GM19035 (cell line): ENCODE data around the gene NAALADL2.
"Not testable (repeated sequence)": the region's sequence is repeated elsewhere in the genome, so short reads cannot be mapped to it uniquely, and the experiment has no call there.

Experiments used
- ATAC-seq: cut with Tn5 transposase; IDR thresholded peaks from one replicate; pipeline ENCODE4 v1.9.1; 2021; ENCODE audit not compliant: unreplicated experiment

NAALADL2 gene

GRCh38 chr3:175248832-175249231, 389.7 kb downstream of the NAALADL2 start:
- ATAC-seq: no peak

DNA sequence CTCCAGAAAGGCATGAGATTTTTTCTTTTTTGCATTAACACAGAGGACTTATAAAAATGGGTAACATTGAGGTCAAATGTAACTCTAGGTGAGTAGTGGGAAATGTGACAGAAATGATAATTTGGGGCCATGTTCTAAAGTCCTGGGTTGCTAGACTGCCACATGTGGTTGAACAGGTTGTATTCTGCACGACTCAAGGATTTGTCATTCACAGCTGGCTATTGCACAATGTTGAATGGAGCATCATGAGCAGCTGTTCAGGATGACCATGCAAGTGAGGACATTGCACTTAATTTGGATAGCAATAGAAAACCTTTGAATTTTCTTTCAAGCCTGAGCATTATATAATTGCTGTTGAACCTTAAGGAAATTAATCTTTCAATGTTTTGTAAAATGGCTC, 396.6 kb downstream of the NAALADL2 start:
- ATAC-seq: no peak

GRCh38 chr3:175257123-175257522, 398.0 kb downstream of the NAALADL2 start:
- ATAC-seq: no peak

DNA sequence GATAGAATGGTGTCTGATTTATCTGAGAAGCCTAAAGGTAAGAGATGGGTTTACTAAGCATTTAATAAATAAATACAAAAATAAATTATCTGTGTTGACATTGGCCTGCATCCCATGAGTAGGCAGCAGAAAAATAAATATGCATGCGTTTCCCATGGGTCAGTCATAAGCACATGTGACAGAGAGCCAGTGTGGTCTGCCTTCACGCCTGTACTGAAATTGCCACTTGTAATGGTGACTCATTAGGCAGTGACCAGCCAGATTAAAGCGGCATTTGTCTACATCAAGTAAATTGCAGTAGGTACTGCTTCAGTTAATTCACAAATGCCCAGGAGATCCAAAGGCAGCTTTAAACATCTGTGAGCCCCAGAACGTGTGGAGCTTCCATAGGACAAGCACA, 399.6 kb downstream of the NAALADL2 start:
- no peak for ATAC-seq

DNA sequence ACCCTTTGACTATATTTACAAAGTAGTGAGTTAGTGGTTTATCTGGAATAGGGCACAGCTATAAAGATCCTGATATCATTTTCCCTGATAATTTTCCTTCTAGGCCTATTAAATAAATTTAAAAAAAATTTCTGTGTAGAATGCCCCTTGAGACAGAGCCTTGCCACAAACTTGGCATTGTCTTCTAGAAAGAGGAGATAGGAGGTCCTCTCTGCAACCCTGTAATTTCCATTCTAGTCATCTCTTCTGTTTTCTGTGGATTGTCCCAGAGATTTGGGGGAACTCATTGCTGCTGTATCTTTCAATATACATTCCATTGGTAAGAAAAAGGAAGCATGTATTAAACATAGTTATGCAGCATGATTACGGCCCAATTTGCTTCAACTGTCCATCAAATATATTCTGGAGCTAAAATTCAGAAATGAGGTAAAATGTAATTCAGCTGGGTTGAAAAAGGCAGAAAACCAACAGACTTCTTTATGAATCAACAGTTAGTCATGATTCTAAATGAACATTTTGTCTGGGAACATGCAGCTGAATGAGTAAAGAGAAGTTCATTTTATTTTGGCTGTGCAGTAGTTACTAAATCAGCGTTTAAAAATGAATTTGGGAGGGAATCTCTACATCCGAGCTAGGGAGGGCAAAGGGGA, 401.1 kb downstream of the NAALADL2 start:
- ATAC-seq: no peak

DNA sequence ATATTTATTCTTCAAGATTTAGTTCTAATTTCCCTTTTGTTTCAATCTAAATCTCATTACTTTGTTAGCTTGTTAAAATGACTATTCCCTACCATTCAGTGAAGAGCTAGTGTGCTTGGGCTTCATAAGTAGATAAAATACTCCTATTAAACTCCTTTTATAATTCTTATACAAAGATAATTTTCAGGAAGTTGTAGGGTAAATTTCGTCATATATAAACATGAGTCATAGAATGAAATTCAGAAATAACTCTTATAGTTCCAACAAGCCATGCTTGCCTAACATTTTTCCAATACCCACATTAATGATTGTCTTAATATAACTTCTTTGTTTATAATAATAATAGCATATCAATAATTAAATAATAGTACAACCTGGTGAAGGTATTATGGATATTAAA, 407.3 kb downstream of the NAALADL2 start:
- ATAC-seq: no peak

DNA sequence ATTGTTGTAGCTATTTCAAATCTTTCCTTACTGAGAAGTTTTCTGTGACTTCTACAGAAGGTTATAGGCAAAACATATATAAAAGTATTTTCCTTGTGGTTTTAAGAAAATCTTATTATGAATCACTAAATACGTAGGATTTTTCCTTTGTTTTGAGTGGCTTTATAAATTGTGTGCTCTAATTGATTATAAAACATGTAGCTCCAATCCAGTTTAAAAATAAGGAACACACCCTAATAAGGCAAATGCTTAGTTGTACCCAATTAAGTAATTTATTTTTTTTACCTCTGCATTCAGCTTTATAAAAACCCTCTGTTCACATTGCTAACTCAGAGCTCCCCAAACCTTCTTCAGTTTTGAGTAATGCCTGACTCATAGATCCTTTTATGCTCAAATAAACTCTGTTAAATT, 408.0 kb downstream of the NAALADL2 start:
- no peak for ATAC-seq

DNA sequence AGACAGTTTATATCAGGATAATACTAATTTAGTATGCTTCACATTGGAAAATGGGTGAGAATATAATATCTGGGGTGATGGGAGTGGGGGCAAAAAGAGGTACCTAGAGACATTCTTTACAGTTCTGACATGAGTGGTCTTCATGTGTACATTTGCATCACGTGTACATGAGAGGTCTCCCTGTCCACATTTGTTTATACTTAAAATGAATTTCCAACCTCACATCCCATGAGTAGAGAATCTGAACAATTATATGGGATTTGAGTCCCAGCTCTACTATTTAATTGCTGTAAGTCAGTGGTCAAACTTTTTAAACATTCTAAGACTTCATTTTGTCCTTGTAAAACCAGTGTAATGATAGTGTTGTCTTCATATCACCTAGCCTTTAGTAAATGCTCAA, 408.4 kb downstream of the NAALADL2 start:
- ATAC-seq: no peak

DNA sequence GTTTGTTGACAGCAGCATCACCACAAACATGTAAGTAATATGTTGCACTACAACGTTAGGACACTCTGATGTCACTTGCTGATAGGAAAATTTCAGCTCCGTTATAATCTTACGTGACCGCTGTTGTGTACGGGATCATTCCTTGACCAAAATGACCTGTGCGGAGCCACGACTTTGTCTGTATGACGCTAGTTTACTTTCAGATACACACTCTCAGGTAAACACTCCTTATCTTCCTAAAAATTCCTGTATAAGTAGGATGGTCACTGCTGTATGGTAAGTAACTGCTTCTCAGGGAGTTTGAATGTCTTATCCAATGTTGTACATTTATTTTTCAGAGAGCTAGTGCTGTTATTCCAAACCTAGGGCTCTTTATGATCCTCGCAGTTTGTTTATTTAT, 410.3 kb downstream of the NAALADL2 start:
- no peak for ATAC-seq

GRCh38 chr3:175270198-175270837, 411.2 kb downstream of the NAALADL2 start:
- ATAC-seq: no peak

GRCh38 chr3:175270866-175271265, 411.7 kb downstream of the NAALADL2 start:
- no peak for ATAC-seq

GRCh38 chr3:175271465-175271864, 412.3 kb downstream of the NAALADL2 start:
- ATAC-seq: not testable (repeated sequence)

- ATAC-seq: no peak
Measured at GRCh38 chr3:175272392-175272791, 413.3 kb downstream of the NAALADL2 start.

GRCh38 chr3:175273573-175273972, 414.4 kb downstream of the NAALADL2 start:
- ATAC-seq: no peak

- no peak for ATAC-seq
Measured at GRCh38 chr3:175274056-175274455, 414.9 kb downstream of the NAALADL2 start.

GRCh38 chr3:175274474-175275218, 415.5 kb downstream of the NAALADL2 start:
- no peak for ATAC-seq

- no peak for ATAC-seq
Measured at GRCh38 chr3:175278680-175279079, 419.5 kb downstream of the NAALADL2 start.

DNA sequence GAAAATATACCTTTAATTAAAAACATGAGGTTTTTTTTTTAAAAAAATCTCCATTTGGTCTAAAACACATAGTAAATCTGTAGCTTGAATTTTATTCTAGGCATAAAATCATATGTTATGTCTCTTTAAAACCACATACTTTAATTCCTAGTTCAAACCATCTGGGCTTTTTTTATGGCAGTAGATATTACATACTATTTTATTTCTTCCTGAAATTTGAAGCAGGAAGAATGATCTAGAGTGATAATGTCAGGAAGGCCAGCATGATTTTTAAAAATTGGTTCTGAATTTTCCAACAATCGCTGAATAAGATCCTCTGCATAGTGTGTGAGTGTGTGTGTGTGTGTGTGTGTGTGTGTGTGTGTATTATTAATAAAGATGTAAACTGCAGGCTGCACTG, 420.3 kb downstream of the NAALADL2 start:
- no peak for ATAC-seq

GRCh38 chr3:175279911-175280310, 420.8 kb downstream of the NAALADL2 start:
- ATAC-seq: no peak

DNA sequence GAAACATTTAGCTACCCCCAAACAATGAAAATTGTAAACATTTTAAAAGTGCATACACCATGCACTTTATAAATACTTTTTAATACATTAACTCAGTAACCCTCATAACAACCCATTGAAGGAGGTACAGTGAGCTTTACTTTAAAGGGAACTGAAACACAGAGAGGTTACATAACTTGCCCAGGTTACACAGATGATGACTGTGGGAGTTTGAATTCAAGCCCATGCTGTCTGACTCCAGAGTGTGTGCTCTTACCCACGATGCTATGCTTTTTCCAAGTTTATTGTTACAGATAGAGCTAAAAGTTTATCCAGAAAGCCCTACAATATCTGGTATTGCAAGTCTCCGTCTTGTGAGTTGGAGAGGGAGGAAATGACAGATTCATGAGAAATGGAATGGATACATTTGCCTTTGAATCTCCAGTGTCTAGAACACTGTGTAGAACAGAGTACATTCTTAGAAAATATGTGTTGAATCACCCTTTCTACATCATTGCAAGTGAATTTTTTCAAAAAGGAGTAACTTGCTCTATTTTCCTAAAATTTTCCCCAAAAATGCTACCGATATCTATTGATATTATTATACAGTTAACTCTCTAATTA, 428.3 kb downstream of the NAALADL2 start:
- peak; percentile 89 for ATAC-seq

DNA sequence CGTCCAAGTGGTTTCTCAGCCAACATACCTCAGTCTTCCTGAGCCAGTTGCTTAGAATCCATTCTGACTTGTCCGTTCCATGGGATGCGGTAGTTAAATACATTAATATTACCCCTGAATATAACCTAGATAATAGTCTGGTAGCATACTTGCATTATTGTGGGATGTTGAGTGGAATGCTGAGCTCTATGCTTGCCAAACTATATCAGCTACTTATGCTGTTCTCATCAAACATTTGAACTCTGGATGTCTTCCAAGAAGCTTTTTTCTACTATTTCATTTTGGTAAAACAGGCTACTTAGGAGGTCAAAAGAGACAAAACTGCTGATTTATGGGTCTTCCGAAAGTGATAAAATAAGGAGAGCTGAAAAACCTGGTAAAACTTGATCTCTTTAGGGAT, 429.5 kb downstream of the NAALADL2 start:
- no peak for ATAC-seq

- no peak for ATAC-seq
Measured at GRCh38 chr3:175294793-175295192, 435.7 kb downstream of the NAALADL2 start.
